Ovary (tissue), 9 donors: ENCODE data around the gene EPHB1. TPM values are rescaled to one million over a fixed set of nuclear protein-coding genes. Genes with fewer than 3 reads are reported as not detected.

ENCODE experiments used
- DNase-seq, 5 donors: peaks; one replicate each; pipeline ENCODE4 v3.0.0-alpha.2; 2019 to 2020
- H3K27ac ChIP-seq, 2 donors: fragments of 200-600 bp; one replicate each; pipeline versions ENCODE4 v1.5.1 to v1.8.0; 2019 to 2022
- H3K27me3 ChIP-seq: fragments of 200-600 bp; one replicate; pipeline ENCODE4 v1.8.0; 2022
- H3K36me3 ChIP-seq: fragments of 200-600 bp; sonication (generic); one replicate; pipeline ENCODE4 v1.5.1; 2019
- H3K4me1 ChIP-seq: one replicate; pipeline ENCODE4 v1.8.1; 2013; ENCODE audit warnings: mild to moderate bottlenecking, moderate library complexity; ENCODE audit not compliant: insufficient read depth
- H3K4me3 ChIP-seq: fragments of 200-600 bp; sonication (generic); one replicate; pipeline ENCODE4 v1.5.1; 2017
- H3K9me3 ChIP-seq, 2 donors: fragments of 200-600 bp in 1 of 2; sonication (generic) in 1 of 2; one replicate each; pipeline versions ENCODE4 v1.5.1 to v1.8.1; 2013 to 2019; ENCODE audit warnings: mild to moderate bottlenecking in 1 of 2, moderate library complexity in 1 of 2
- EP300 ChIP-seq: sonication (generic); formaldehyde crosslinking; IDR thresholded peaks from one replicate; pipeline ENCODE4 v1.6.1; 2017; ENCODE audit warnings: antibody characterized with exemption
- POLR2A ChIP-seq: fragments of 450-650 bp; IDR thresholded peaks from one replicate; pipeline ENCODE4 v1.6.1; 2017; ENCODE audit warnings: antibody characterized with exemption, mild to moderate bottlenecking, moderate library complexity
- WGBS, 3 donors: extraction: QIAGEN DNeasy Blood & Tissue Kit in 1 of 3; methylation state at CpG; one replicate each; pipeline versions ENCODE4 v1.1.5 to v1.1.7; 2013 to 2017; 5-methylcytosine and 5-hydroxymethylcytosine counted together
- intact Hi-C, 4 donors: fragments of 100-400 bp; cut with DNase I; formaldehyde crosslinking; loops; one replicate each; pipeline versions ENCODE4 v1.11.0 to v1.15.1; 2022 to 2023
- polyA plus RNA-seq, 2 donors: library from polyadenylated mRNA; stranded (reverse); fragments of 200-250 nt in 1 of 2; fragments of 350-450 nt in 1 of 2; fragmentation: Illumina TruSeq in 1 of 2; extraction: RNeasy Lipid Tissue Mini Kit (QIAGEN cat#74804) in 1 of 2; gene quantifications; one replicate each; pipeline ENCODE4 v1.2.3, GENCODE V29; 2013 to 2014
- total RNA-seq, 7 donors: library from RNA; depleted of rRNA in 2 of 7; stranded (reverse); fragments of >200 nt in 2 of 7; fragmentation: NEBNext Ultra II Directional in 3 of 7; extraction: Animal tissue kit (Norgen Biotek cat#: 25700) in 3 of 7; gene quantifications; one replicate each; pipeline versions ENCODE4 v1.1.0 to v1.2.4, GENCODE V29; 2016 to 2023
- TF ChIP-seq, protein P1 (sequence below), 3 donors: fragments of 450-650 bp in 2 of 3; fragments of 200-600 bp in 1 of 3; IDR thresholded peaks; one replicate each; pipeline versions ENCODE4 v1.5.1 to v1.8.0; 2016 to 2022; ENCODE audit warnings: antibody characterized with exemption in 3 of 3, mild to moderate bottlenecking in 1 of 3
- donor health status: DM: no; HTN: no; CAD: no; lungs with moderate emphysema.
- donor health status: DM: no; HTN: no; CAD: no.
- donor health status: Bipolar disorder and iron deficiency.
- donor health status: DM: yes; HTN: yes; CAD: no.
- donor health status: DM: no; HTN: no; CAD: no.
- donor health status: DM: yes; HTN: yes; CAD: no.

The EPHB1 gene
- total and polyA plus RNA-seq, 9 donors: 0.25 to 2.7 (median 1.0) TPM

- intact Hi-C loops: loop anchor here in 2 of 4 donors (10.0 kb wide), 1 partner anchor 1095 kb away; no protein-coding TSS in a partner anchor
- TF ChIP-seq EP300: no peak
- TF ChIP-seq, protein P1, sequence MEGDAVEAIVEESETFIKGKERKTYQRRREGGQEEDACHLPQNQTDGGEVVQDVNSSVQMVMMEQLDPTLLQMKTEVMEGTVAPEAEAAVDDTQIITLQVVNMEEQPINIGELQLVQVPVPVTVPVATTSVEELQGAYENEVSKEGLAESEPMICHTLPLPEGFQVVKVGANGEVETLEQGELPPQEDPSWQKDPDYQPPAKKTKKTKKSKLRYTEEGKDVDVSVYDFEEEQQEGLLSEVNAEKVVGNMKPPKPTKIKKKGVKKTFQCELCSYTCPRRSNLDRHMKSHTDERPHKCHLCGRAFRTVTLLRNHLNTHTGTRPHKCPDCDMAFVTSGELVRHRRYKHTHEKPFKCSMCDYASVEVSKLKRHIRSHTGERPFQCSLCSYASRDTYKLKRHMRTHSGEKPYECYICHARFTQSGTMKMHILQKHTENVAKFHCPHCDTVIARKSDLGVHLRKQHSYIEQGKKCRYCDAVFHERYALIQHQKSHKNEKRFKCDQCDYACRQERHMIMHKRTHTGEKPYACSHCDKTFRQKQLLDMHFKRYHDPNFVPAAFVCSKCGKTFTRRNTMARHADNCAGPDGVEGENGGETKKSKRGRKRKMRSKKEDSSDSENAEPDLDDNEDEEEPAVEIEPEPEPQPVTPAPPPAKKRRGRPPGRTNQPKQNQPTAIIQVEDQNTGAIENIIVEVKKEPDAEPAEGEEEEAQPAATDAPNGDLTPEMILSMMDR (IDR thresholded peaks at IDR 0.05): no peak
- TF ChIP-seq POLR2A: no peak
- Histone ChIP-seq H3K9me3 (no peaks in the 10 kb centered on the region), H3K4me3 (no peak overlapping the region), H3K27me3 (no peaks in the 10 kb centered on the region), H3K27ac (no peak overlapping the region), H3K4me1 (peaks cover 2% of the 10 kb centered on the region), H3K36me3 (no peaks in the 10 kb centered on the region)
- DNase-seq: no peak
- WGBS, 3 donors: 52 to 59% (median 53%) methylated on average over 6 of the region's 6 CpGs
Observed at GRCh38 chr3:134799393-134799792, 4.3 kb downstream of the EPHB1 start.

GRCh38 chr3:134801204-134801958, 6.3 kb downstream of the EPHB1 start:
- Histone ChIP-seq H3K27ac (no peak overlapping the region), H3K9me3 (no peaks in the 10 kb centered on the region), H3K27me3 (no peaks in the 10 kb centered on the region), H3K4me1 (peaks cover 2% of the 10 kb centered on the region), H3K4me3 (no peak overlapping the region), H3K36me3 (no peaks in the 10 kb centered on the region)
- WGBS, 3 donors: 87 to 88% (median 88%) methylated on average over 6 of the region's 6 CpGs
- intact Hi-C loops: no loop called here
- no peak for DNase-seq
- TF ChIP-seq, protein P1 (IDR thresholded peaks at IDR 0.05): no peak
- TF ChIP-seq EP300 (no peak), POLR2A (no peak)

- WGBS, 3 donors: 43 to 61% (median 61%) methylated on average over 2 of the region's 2 CpGs
- no peaks in the 10 kb centered on the region for H3K4me1 ChIP-seq
- DNase-seq: no peak
Observed at GRCh38 chr3:134802428-134803050, 7.5 kb downstream of the EPHB1 start.

GRCh38 chr3:134803051-134803505, 8.0 kb downstream of the EPHB1 start:
- H3K9me3 ChIP-seq: no peaks in the 10 kb centered on the region
- intact Hi-C loops: no loop called here
- DNase-seq: no peak
- TF ChIP-seq POLR2A (no peak), EP300 (no peak)
- TF ChIP-seq, protein P1 (IDR thresholded peaks at IDR 0.05): no peak
- 57 to 81% (median 66%) methylated on average over 3 of the region's 3 CpGs for WGBS, 3 donors
- H3K27ac ChIP-seq: no peak overlapping the region
- H3K27me3 ChIP-seq: no peaks in the 10 kb centered on the region
- H3K4me3 ChIP-seq: no peak overlapping the region
- H3K4me1 ChIP-seq: no peaks in the 10 kb centered on the region
- no peaks in the 10 kb centered on the region for H3K36me3 ChIP-seq

More at GRCh38 chr3:134802428-134803050, 7.5 kb downstream of the EPHB1 start:
- H3K4me3 ChIP-seq: no peak overlapping the region
- no peak overlapping the region for H3K27ac ChIP-seq
- H3K9me3 ChIP-seq: no peaks in the 10 kb centered on the region
- no peaks in the 10 kb centered on the region for H3K27me3 ChIP-seq
- no peaks in the 10 kb centered on the region for H3K36me3 ChIP-seq
- TF ChIP-seq EP300 (no peak), POLR2A (no peak)
- TF ChIP-seq, protein P1 (IDR thresholded peaks at IDR 0.05): no peak
- intact Hi-C loops: no loop called here
